GM21717 (cell line): Measurements from ENCODE around the gene FTO.

Source experiments
- ATAC-seq: cut with Tn5 transposase; IDR thresholded peaks from one replicate; pipeline ENCODE4 v1.9.1; 2021; ENCODE audit warnings: mild to moderate bottlenecking, moderate library complexity; ENCODE audit not compliant: unreplicated experiment

FTO gene

GRCh38 chr16:54142787-54143186 is 438.8 kb downstream of the FTO start:
- ATAC-seq, result no peak

GRCh38 chr16:54143410-54143809 is 439.5 kb downstream of the FTO start:
- ATAC-seq, result no peak

GRCh38 chr16:54143934-54144571 is 440.1 kb downstream of the FTO start:
- ATAC-seq, result no peak

- ATAC-seq, result no peak
Measured at GRCh38 chr16:54144572-54144947, 440.6 kb downstream of the FTO start.

GRCh38 chr16:54145881-54146280 is 441.9 kb downstream of the FTO start:
- no peak for ATAC-seq

GRCh38 chr16:54148974-54149373 is 445.0 kb downstream of the FTO start:
- ATAC-seq, result no peak

- ATAC-seq, result no peak
Measured at GRCh38 chr16:54150861-54151260, 446.9 kb downstream of the FTO start.

GRCh38 chr16:54152362-54153239 is 448.6 kb downstream of the FTO start:
- no peak for ATAC-seq

GRCh38 chr16:54153240-54153934 is 449.4 kb downstream of the FTO start:
- no peak for ATAC-seq

- no peak for ATAC-seq
Measured at GRCh38 chr16:54156349-54156748, 452.4 kb downstream of the FTO start.

GRCh38 chr16:54158986-54159385 is 455.0 kb downstream of the FTO start:
- no peak for ATAC-seq

GRCh38 chr16:54159490-54160080 is 455.6 kb downstream of the FTO start:
- no peak for ATAC-seq

- no peak for ATAC-seq
Measured at GRCh38 chr16:54160252-54160860, 456.4 kb downstream of the FTO start.

- ATAC-seq, result no peak
Measured at GRCh38 chr16:54160939-54161897, 457.3 kb downstream of the FTO start.

GRCh38 chr16:54163197-54163843 is 459.4 kb downstream of the FTO start:
- ATAC-seq, result no peak

- ATAC-seq, result no peak
Measured at GRCh38 chr16:54164789-54165173, 460.8 kb downstream of the FTO start.

- no peak for ATAC-seq
Measured at GRCh38 chr16:54165174-54165911, 461.4 kb downstream of the FTO start.
